Amniotic epithelial cell (primary cell): ENCODE data around the gene DNAH12.
A peak's percentile ranks its signal among the peaks of the same experiment; 100 is the strongest.
"Not testable (repeated sequence)": the region's sequence is repeated elsewhere in the genome, so short reads cannot be mapped to it uniquely, and the experiment has no call there.

Source experiments
- DNase-seq: peaks from one replicate; pipeline ENCODE4 v3.0.0-alpha.2; 2010; ENCODE audit warnings: low read depth

DNAH12 gene

GRCh38 chr3:57309769-57310360 lies 234.3 kb downstream of the DNAH12 start:
- no peak for DNase-seq

- DNase-seq = not testable (repeated sequence)
These were observed 240.6 kb downstream of the DNAH12 start for GRCh38 chr3:57303520-57303919.

- DNase-seq = peak; percentile 43
These were observed 246.1 kb downstream of the DNAH12 start for GRCh38 chr3:57298041-57298440.

GRCh38 chr3:57292897-57293526 lies 251.1 kb downstream of the DNAH12 start:
- DNase-seq = no peak

GRCh38 chr3:57292159-57292896 lies 251.8 kb downstream of the DNAH12 start, which contains the start of gene ASB14:
Gene ASB14 (minus strand): TSS chr3:57292685. CDS start chr3:57292033, 652 bp downstream.
- no peak for DNase-seq

- no peak for DNase-seq
These were observed 255.7 kb downstream of the DNAH12 start for GRCh38 chr3:57288403-57288802.

GRCh38 chr3:57287205-57287604 lies 256.9 kb downstream of the DNAH12 start:
- DNase-seq = no peak

- DNase-seq = no peak
These were observed 260.8 kb downstream of the DNAH12 start for GRCh38 chr3:57283334-57283733.

GRCh38 chr3:57281715-57282114 lies 262.4 kb downstream of the DNAH12 start:
- peak; percentile 5 for DNase-seq

GRCh38 chr3:57279685-57280084 lies 264.5 kb downstream of the DNAH12 start:
- DNase-seq = no peak

- DNase-seq = no peak
These were observed 265.9 kb downstream of the DNAH12 start for GRCh38 chr3:57278237-57278636.

GRCh38 chr3:57275393-57275792 lies 268.8 kb downstream of the DNAH12 start:
- DNase-seq = no peak

GRCh38 chr3:57274845-57275244 lies 269.3 kb downstream of the DNAH12 start:
- DNase-seq = no peak

- DNase-seq = no peak
These were observed 275.7 kb downstream of the DNAH12 start for GRCh38 chr3:57268416-57268815.

GRCh38 chr3:57261929-57262328 lies 282.2 kb downstream of the DNAH12 start:
- no peak for DNase-seq

GRCh38 chr3:57261119-57261518 lies 283.0 kb downstream of the DNAH12 start:
- DNase-seq = no peak

GRCh38 chr3:57257678-57258077 lies 286.5 kb downstream of the DNAH12 start:
- no peak for DNase-seq

GRCh38 chr3:57256844-57257243 lies 287.3 kb downstream of the DNAH12 start:
- no peak for DNase-seq

- no peak for DNase-seq
These were observed 291.7 kb downstream of the DNAH12 start for GRCh38 chr3:57252404-57252803.

GRCh38 chr3:57244946-57245345 lies 299.2 kb downstream of the DNAH12 start:
- no peak for DNase-seq
